BLaER1 (cell line): ENCODE results near the gene GSTM2.
"Not testable (repeated sequence)": the region's sequence is repeated elsewhere in the genome, so short reads cannot be mapped to it uniquely, and the experiment has no call there.

Source experiments
- H3K27ac ChIP-seq: shearing (Covaris generic); formaldehyde crosslinking; 2 replicates; pipeline ENCODE4 v1.8.1; 2022
- H3K27me3 ChIP-seq: shearing (Covaris generic); formaldehyde crosslinking; 2 replicates; pipeline ENCODE4 v1.8.1; 2022
- H3K36me3 ChIP-seq: shearing (Covaris generic); formaldehyde crosslinking; 2 replicates; pipeline ENCODE4 v1.8.1; 2022
- H3K4me1 ChIP-seq: shearing (Covaris generic); formaldehyde crosslinking; 2 replicates; pipeline ENCODE4 v1.8.1; 2022
- H3K4me2 ChIP-seq: shearing (Covaris generic); formaldehyde crosslinking; 2 replicates; pipeline ENCODE4 v1.8.1; 2022
- H3K4me3 ChIP-seq: shearing (Covaris generic); formaldehyde crosslinking; 2 replicates; pipeline ENCODE4 v1.8.1; 2022
- H3K9ac ChIP-seq: shearing (Covaris generic); formaldehyde crosslinking; 2 replicates; pipeline ENCODE4 v1.8.1; 2022
- H3K9me3 ChIP-seq: shearing (Covaris generic); formaldehyde crosslinking; 2 replicates; pipeline ENCODE4 v1.8.1; 2022
- H4K20me1 ChIP-seq: shearing (Covaris generic); formaldehyde crosslinking; 2 replicates; pipeline ENCODE4 v1.8.1; 2022
- Cebpa-rat ChIP-seq: shearing (Covaris generic); IDR thresholded peaks from 2 replicates; pipeline ENCODE4 v1.8.1; 2022

GSTM2 gene

GRCh38 chr1:109677459-109677858, 9.6 kb downstream of the GSTM2 start:
- Histone ChIP-seq H3K36me3 (no peaks in the 10 kb centered on the region), H4K20me1 (no peaks in the 10 kb centered on the region), H3K27ac (no peak overlapping the region), H3K27me3 (no peaks in the 10 kb centered on the region), H3K4me2 (no peak overlapping the region), H3K4me1 (no peaks in the 10 kb centered on the region), H3K4me3 (no peak overlapping the region), H3K9ac (no peak overlapping the region), H3K9me3 (no peaks in the 10 kb centered on the region)
- TF ChIP-seq Cebpa-rat = no peak

GRCh38 chr1:109678637-109679036, 10.8 kb downstream of the GSTM2 start:
- H3K27me3 ChIP-seq, H3K4me3 ChIP-seq, H3K4me2 ChIP-seq, H3K4me1 ChIP-seq, H3K27ac ChIP-seq, H3K36me3 ChIP-seq, H3K9me3 ChIP-seq, H4K20me1 ChIP-seq, H3K9ac ChIP-seq: not testable (repeated sequence)

GRCh38 chr1:109684777-109685176, 16.9 kb downstream of the GSTM2 start:
- not testable (repeated sequence) for H4K20me1 ChIP-seq, H3K27me3 ChIP-seq, H3K9me3 ChIP-seq, H3K4me3 ChIP-seq, H3K9ac ChIP-seq, H3K36me3 ChIP-seq, H3K27ac ChIP-seq, H3K4me2 ChIP-seq
- peaks cover 14% of the 10 kb centered on the region for H3K4me1 ChIP-seq

GRCh38 chr1:109685399-109685798, 17.5 kb downstream of the GSTM2 start:
- not testable (repeated sequence) for H3K27ac ChIP-seq, H4K20me1 ChIP-seq, H3K9ac ChIP-seq, H3K9me3 ChIP-seq, H3K4me3 ChIP-seq, H3K27me3 ChIP-seq, H3K4me2 ChIP-seq
- Histone ChIP-seq H3K4me1 (peaks cover 14% of the 10 kb centered on the region), H3K36me3 (peaks cover 14% of the 10 kb centered on the region)

GRCh38 chr1:109685890-109686289, 18.0 kb downstream of the GSTM2 start:
- H3K9me3 ChIP-seq = not testable (repeated sequence)

GRCh38 chr1:109687109-109687508, 19.3 kb downstream of the GSTM2 start:
- not testable (repeated sequence) for H3K27me3 ChIP-seq, H4K20me1 ChIP-seq, H3K9me3 ChIP-seq
- peaks cover 30% of the 10 kb centered on the region for H3K36me3 ChIP-seq
- H3K4me2 ChIP-seq = peak overlapping the region; percentile 89
- H3K4me3 ChIP-seq = peak overlapping the region; percentile 69
- H3K9ac ChIP-seq = peak overlapping the region; percentile 84
- peak overlapping the region; percentile 86 for H3K27ac ChIP-seq
- peaks cover 14% of the 10 kb centered on the region for H3K4me1 ChIP-seq

More at GRCh38 chr1:109685890-109686289, 18.0 kb downstream of the GSTM2 start:
- H3K4me3 ChIP-seq, H3K27ac ChIP-seq, H4K20me1 ChIP-seq, H3K9ac ChIP-seq, H3K4me2 ChIP-seq, H3K27me3 ChIP-seq: not testable (repeated sequence)
- peaks cover 19% of the 10 kb centered on the region for H3K36me3 ChIP-seq
- peaks cover 14% of the 10 kb centered on the region for H3K4me1 ChIP-seq

GRCh38 chr1:109687641-109688499, 20.0 kb downstream of the GSTM2 start, which contains the start of gene GSTM1:
GSTM1 (plus strand) TSS chr1:109687817; CDS start chr1:109687874, 57 bp downstream.
- Histone ChIP-seq H3K4me3 (peak within 1 kb of the TSS; percentile 69), H3K9me3 (peaks cover 9% of the 10 kb centered on the region), H3K27me3 (no peaks in the 10 kb centered on the region), H3K27ac (peak within 1 kb of the TSS; percentile 86), H3K9ac (peak within 1 kb of the TSS; percentile 84), H3K36me3 (peaks cover 38% of the 10 kb centered on the region), H3K4me2 (peak within 1 kb of the TSS; percentile 89), H3K4me1 (peaks cover 14% of the 10 kb centered on the region), H4K20me1 (no peaks in the 10 kb centered on the region)
- TF ChIP-seq Cebpa-rat = no peak

- H3K4me2 ChIP-seq = no peak overlapping the region
- no peak overlapping the region for H3K4me3 ChIP-seq
- TF ChIP-seq Cebpa-rat = no peak
- H3K9ac ChIP-seq = no peak overlapping the region
- peaks cover 2% of the 10 kb centered on the region for H3K9me3 ChIP-seq
- no peak overlapping the region for H3K27ac ChIP-seq
- peaks cover 45% of the 10 kb centered on the region for H3K36me3 ChIP-seq
- peaks cover 14% of the 10 kb centered on the region for H3K4me1 ChIP-seq
- no peaks in the 10 kb centered on the region for H4K20me1 ChIP-seq
- no peaks in the 10 kb centered on the region for H3K27me3 ChIP-seq
Measured at GRCh38 chr1:109689844-109690405, 22.1 kb downstream of the GSTM2 start.

- H3K9me3 ChIP-seq = no peaks in the 10 kb centered on the region
- TF ChIP-seq Cebpa-rat = no peak
- H3K4me2 ChIP-seq = no peak overlapping the region
- H3K9ac ChIP-seq = no peak overlapping the region
- no peak overlapping the region for H3K4me3 ChIP-seq
- H4K20me1 ChIP-seq = no peaks in the 10 kb centered on the region
- peaks cover 14% of the 10 kb centered on the region for H3K4me1 ChIP-seq
- H3K27me3 ChIP-seq = no peaks in the 10 kb centered on the region
- no peak overlapping the region for H3K27ac ChIP-seq
- H3K36me3 ChIP-seq = peaks cover 59% of the 10 kb centered on the region
Measured at GRCh38 chr1:109691759-109692158, 23.9 kb downstream of the GSTM2 start.

- H3K4me3 ChIP-seq, H3K27ac ChIP-seq, H3K9ac ChIP-seq, H3K4me1 ChIP-seq, H3K9me3 ChIP-seq, H3K4me2 ChIP-seq, H3K27me3 ChIP-seq, H4K20me1 ChIP-seq: not testable (repeated sequence)
- H3K36me3 ChIP-seq = peaks cover 62% of the 10 kb centered on the region
Measured at GRCh38 chr1:109694400-109694799, 26.5 kb downstream of the GSTM2 start.

GRCh38 chr1:109695138-109695537, 27.3 kb downstream of the GSTM2 start:
- H3K9ac ChIP-seq, H3K4me2 ChIP-seq, H3K4me3 ChIP-seq, H3K9me3 ChIP-seq, H3K4me1 ChIP-seq, H3K27me3 ChIP-seq, H3K27ac ChIP-seq, H4K20me1 ChIP-seq: not testable (repeated sequence)
- peaks cover 54% of the 10 kb centered on the region for H3K36me3 ChIP-seq
